ENCODE measurements around the gene MLKL.
A peak's percentile ranks its signal among the peaks of the same experiment; 100 is the strongest.
"Not testable (repeated sequence)": the region's sequence is repeated elsewhere in the genome, so short reads cannot be mapped to it uniquely, and the experiment has no call there.

Gene MLKL

GRCh38 chr16:74673876-74674275, 26.8 kb downstream of the MLKL start:
- no peak for TF ChIP-seq CTCF (IDR thresholded peaks at IDR 0.05; ENCODE audit: low read depth, low read length)
- no peak overlapping the region for H3K4me3 ChIP-seq (ENCODE audit: low read depth, low read length)

- H3K4me3 ChIP-seq (ENCODE audit: low read depth, low read length) = not testable (repeated sequence)
Observed at GRCh38 chr16:74668877-74669276, 31.8 kb downstream of the MLKL start.

GRCh38 chr16:74667255-74667700, 33.4 kb downstream of the MLKL start:
- H3K4me3 ChIP-seq (ENCODE audit: low read depth, low read length) = peak overlapping the region; percentile 64
- TF ChIP-seq CTCF (IDR thresholded peaks at IDR 0.05; ENCODE audit: low read depth, low read length) = no peak

GRCh38 chr16:74666425-74667254, 34.0 kb downstream of the MLKL start, which contains the start of gene RFWD3:
Gene RFWD3, minus strand, starts transcription at chr16:74666877. Its CDS starts 5,428 bp downstream, at chr16:74661449.
- no peak for TF ChIP-seq CTCF (IDR thresholded peaks at IDR 0.05; ENCODE audit: low read depth, low read length)
- peak within 1 kb of the TSS; percentile 91 for H3K4me3 ChIP-seq (ENCODE audit: low read depth, low read length)

GRCh38 chr16:74666010-74666421, 34.6 kb downstream of the MLKL start:
- no peak for TF ChIP-seq CTCF (IDR thresholded peaks at IDR 0.05; ENCODE audit: low read depth, low read length)
- H3K4me3 ChIP-seq (ENCODE audit: low read depth, low read length) = peak overlapping the region; percentile 91

GRCh38 chr16:74661064-74661463, 39.6 kb downstream of the MLKL start:
- TF ChIP-seq CTCF (IDR thresholded peaks at IDR 0.05; ENCODE audit: low read depth, low read length) = no peak
- no peak overlapping the region for H3K4me3 ChIP-seq (ENCODE audit: low read depth, low read length)

GRCh38 chr16:74660383-74660782, 40.3 kb downstream of the MLKL start:
- TF ChIP-seq CTCF (IDR thresholded peaks at IDR 0.05; ENCODE audit: low read depth, low read length) = no peak
- no peak overlapping the region for H3K4me3 ChIP-seq (ENCODE audit: low read depth, low read length)

All from WI38 (cell line).